HCT116 (cell line): ENCODE measurements around the gene TRPM5. TPM values are rescaled to one million over a fixed set of nuclear protein-coding genes. Genes with fewer than 3 reads are reported as not detected.

Experiments
- ATAC-seq: fragments of 200-7000 bp; cut with Tn5 transposase; 2 replicates; pipeline ENCODE4 v1.9.1; 2020; ENCODE audit warnings: mild to moderate bottlenecking, moderate library complexity
- BruUV-seq: library from RNA; stranded (reverse); fragments of 400-500 nt; replicated peaks from 2 replicates; lab custom pipeline; 2021; lab: Mats Ljungman, UMichigan
- CTCF ChIA-PET: fragments of 300-600 bp; sonication (Branson Sonifier 250); formaldehyde crosslinking; loops from one replicate; lab custom pipeline; 2021; ENCODE audit warnings: antibody characterized with exemption; lab: Charles Lee
- POLR2A ChIA-PET: fragments of 300-600, 350-600 bp; sonication (Branson Sonifier 250); formaldehyde crosslinking; loops from one replicate; lab custom pipeline; 2021; ENCODE audit warnings: antibody characterized with exemption; lab: Charles Lee
- RAD21 ChIA-PET, 2 experiments: fragments of 300-600 bp; sonication (Branson Sonifier 250); formaldehyde crosslinking; loops; one replicate each; lab custom pipeline; 2023; ENCODE audit warnings: low total read pairs in 2 of 2; ENCODE audit not compliant: uncharacterized antibody in 2 of 2, unreplicated experiment in 2 of 2, low non-redundant PET in 1 of 2; lab: Charles Lee
- DNase-seq: peaks from one replicate; pipeline ENCODE4 v3.0.0-alpha.2; 2010; ENCODE audit warnings: low read depth, low spot score
- H2AFZ ChIP-seq: fragments of 200-600 bp; shearing (Covaris generic), sonication (generic); 2 replicates; pipeline ENCODE4 v1.6.1; 2017; ENCODE audit warnings: low read depth, mixed run types, mixed read lengths, antibody characterized with exemption, low read length; ENCODE audit not compliant: poor library complexity, severe bottlenecking
- H3K27ac ChIP-seq: 2 replicates; pipeline ENCODE4 v1.5.1; 2012; ENCODE audit warnings: low read depth, low read length
- H3K27me3 ChIP-seq: fragments of 200-600 bp; sonication (generic); 2 replicates; pipeline ENCODE4 v1.6.1; 2016; ENCODE audit warnings: mixed run types, low read length, mixed read lengths; ENCODE audit not compliant: insufficient read depth
- H3K36me3 ChIP-seq, 2 experiments: fragments of 200-500 bp in 1 of 2; fragments of 200-600 bp in 1 of 2; sonication (Bioruptor generic) in 1 of 2; sonication (generic) in 1 of 2; 2 replicates each; pipeline versions ENCODE4 v1.5.1 to v1.6.1; 2014 to 2016; ENCODE audit warnings: low read length in 2 of 2, inconsistent platforms in 1 of 2, mixed read lengths in 1 of 2, mixed run types in 1 of 2; ENCODE audit not compliant: insufficient read depth in 2 of 2, control insufficient read depth in 1 of 2
- H3K4me1 ChIP-seq, 2 experiments: fragments of 200-600 bp in 1 of 2; sonication (generic) in 1 of 2; 2 replicates each; pipeline versions ENCODE4 v1.5.1 to v1.6.1; 2012 to 2017; ENCODE audit warnings: low read length in 2 of 2, inconsistent platforms in 1 of 2, mild to moderate bottlenecking in 1 of 2, mixed read lengths in 1 of 2, mixed run types in 1 of 2, moderate library complexity in 1 of 2; ENCODE audit not compliant: insufficient read depth in 2 of 2, control insufficient read depth in 1 of 2
- H3K4me2 ChIP-seq: fragments of 200-600 bp; sonication (generic); 2 replicates; pipeline ENCODE4 v1.6.1; 2017; ENCODE audit warnings: mixed run types, low read length, mixed read lengths
- H3K4me3 ChIP-seq, 2 experiments: fragments of 200-600 bp in 1 of 2; sonication (generic) in 1 of 2; replicated peaks in 1 of 2; 2 replicates each; pipeline ENCODE4 v1.5.1; 2011 to 2016; ENCODE audit warnings: low read length in 2 of 2, control low read depth in 1 of 2, low read depth in 1 of 2, mild to moderate bottlenecking in 1 of 2, mixed read lengths in 1 of 2, mixed run types in 1 of 2
- H3K79me2 ChIP-seq: fragments of 200-600 bp; sonication (generic); 2 replicates; pipeline ENCODE4 v1.6.1; 2017; ENCODE audit warnings: mild to moderate bottlenecking, mixed run types, low read length, moderate library complexity, mixed read lengths; ENCODE audit not compliant: insufficient read depth
- H3K9ac ChIP-seq: fragments of 200-600 bp; sonication (generic); 2 replicates; pipeline ENCODE4 v1.6.1; 2016; ENCODE audit warnings: low read length, mixed read lengths
- H3K9me2 ChIP-seq: fragments of 200-600 bp; sonication (generic), shearing (Covaris generic); 2 replicates; pipeline ENCODE4 v1.6.1; 2017; ENCODE audit warnings: mixed run types, mild to moderate bottlenecking, moderate library complexity; ENCODE audit not compliant: insufficient read depth
- H3K9me3 ChIP-seq, 2 experiments: fragments of 200-500 bp in 1 of 2; fragments of 200-600 bp in 1 of 2; sonication (Bioruptor generic) in 1 of 2; sonication (generic) in 1 of 2; 2 replicates each; pipeline ENCODE4 v1.6.1; 2014 to 2017; ENCODE audit warnings: low read length in 2 of 2, mixed read lengths in 2 of 2, inconsistent platforms in 1 of 2, low read depth in 1 of 2, mild to moderate bottlenecking in 1 of 2, mixed run types in 1 of 2, moderate library complexity in 1 of 2; ENCODE audit not compliant: control insufficient read depth in 1 of 2, insufficient read depth in 1 of 2
- H4K20me1 ChIP-seq: fragments of 200-600 bp; sonication (generic), shearing (Covaris generic); 2 replicates; pipeline ENCODE4 v1.6.1; 2017; ENCODE audit warnings: mixed run types, mild to moderate bottlenecking, moderate library complexity; ENCODE audit not compliant: insufficient read depth
- CBX3 ChIP-seq: IDR thresholded peaks from 2 replicates; pipeline ENCODE4 v1.6.1; 2012; ENCODE audit warnings: low read depth
- CEBPB ChIP-seq: IDR thresholded peaks from 2 replicates; pipeline ENCODE4 v1.6.1; 2012; ENCODE audit warnings: low read depth
- ELF1 ChIP-seq: IDR thresholded peaks from 2 replicates; pipeline ENCODE4 v1.6.1; 2012; ENCODE audit warnings: low read depth, borderline replicate concordance
- EZH2 ChIP-seq: fragments of 200-600 bp; sonication (generic); IDR thresholded peaks from 2 replicates; pipeline ENCODE4 v1.6.1; 2017; ENCODE audit warnings: antibody characterized with exemption, mixed run types
- EZH2phosphoT487 ChIP-seq: fragments of 200-600 bp; IDR thresholded peaks from 2 replicates; pipeline ENCODE4 v1.6.1; 2018; ENCODE audit warnings: antibody characterized with exemption, borderline replicate concordance
- FOSL1 ChIP-seq: IDR thresholded peaks from 2 replicates; pipeline ENCODE4 v1.6.1; 2012; ENCODE audit warnings: low read depth
- JUND ChIP-seq: IDR thresholded peaks from 2 replicates; pipeline ENCODE4 v1.6.1; 2012
- POLR2A ChIP-seq: IDR thresholded peaks from 2 replicates; pipeline ENCODE4 v1.7.0; 2011; ENCODE audit warnings: borderline replicate concordance; ENCODE audit not compliant: insufficient read depth, insufficient read length; ENCODE audit errors: extremely low read depth
- POLR2AphosphoS5 ChIP-seq: IDR thresholded peaks from 2 replicates; pipeline ENCODE4 v1.6.1; 2011; ENCODE audit warnings: mild to moderate bottlenecking, low read depth, low read length, moderate library complexity
- RAD21 ChIP-seq: IDR thresholded peaks from 2 replicates; pipeline ENCODE4 v1.6.1; 2012; ENCODE audit warnings: low read depth, mild to moderate bottlenecking
- SIN3A ChIP-seq: IDR thresholded peaks from 2 replicates; pipeline ENCODE4 v1.6.1; 2012; ENCODE audit warnings: low read depth
- SP1 ChIP-seq: IDR thresholded peaks from 2 replicates; pipeline ENCODE4 v1.6.1; 2012; ENCODE audit warnings: low read depth
- SRF ChIP-seq: IDR thresholded peaks from 2 replicates; pipeline ENCODE4 v1.6.1; 2012; ENCODE audit warnings: low read depth
- TCF7L2 ChIP-seq: IDR thresholded peaks from 2 replicates; pipeline ENCODE4 v1.7.0; 2011; ENCODE audit warnings: borderline replicate concordance, inconsistent platforms; ENCODE audit not compliant: insufficient read depth, insufficient read length; ENCODE audit errors: extremely low read depth
- YY1 ChIP-seq: IDR thresholded peaks from 2 replicates; pipeline ENCODE4 v1.6.1; 2011; ENCODE audit warnings: low read length, low read depth, moderate library complexity, mild to moderate bottlenecking; ENCODE audit not compliant: insufficient replicate concordance; ENCODE audit errors: extremely low read depth
- intact Hi-C: fragments of 100-400 bp; cut with micrococcal nuclease; formaldehyde crosslinking; loops from 2 replicates; pipeline ENCODE4 v1.10.0; 2022
- total RNA-seq: library from RNA; stranded (reverse); gene quantifications from one replicate; pipeline ENCODE4 v1.2.1, GENCODE V29; 2021; ENCODE audit not compliant: unreplicated experiment
- TF ChIP-seq, protein P1 (sequence below): IDR thresholded peaks from 2 replicates; pipeline ENCODE4 v1.6.1; 2012
- TF ChIP-seq, protein P2 (sequence below): IDR thresholded peaks from 2 replicates; pipeline ENCODE4 v1.6.1; 2012; ENCODE audit warnings: low read depth
- TF ChIP-seq, protein P3 (sequence below), 3 experiments: fragments of 200-600 bp in 1 of 3; sonication (generic) in 1 of 3; IDR thresholded peaks in 2 of 3; conservative IDR thresholded peaks in 1 of 3; 2 replicates each; pipeline ENCODE4 v1.5.1; 2012 to 2017; ENCODE audit warnings: low read depth in 2 of 3, low read length in 2 of 3, antibody characterized with exemption in 1 of 3, borderline replicate concordance in 1 of 3, control low read depth in 1 of 3, mild to moderate bottlenecking in 1 of 3, mixed read lengths in 1 of 3, mixed run types in 1 of 3, moderate library complexity in 1 of 3; ENCODE audit not compliant: insufficient read depth in 1 of 3
- TF ChIP-seq, protein P4 (sequence below): IDR thresholded peaks from 2 replicates; pipeline ENCODE4 v1.6.1; 2012

The TRPM5 gene
- total RNA-seq, 1 experiment from 2014 or later: 0.07 TPM

DNA sequence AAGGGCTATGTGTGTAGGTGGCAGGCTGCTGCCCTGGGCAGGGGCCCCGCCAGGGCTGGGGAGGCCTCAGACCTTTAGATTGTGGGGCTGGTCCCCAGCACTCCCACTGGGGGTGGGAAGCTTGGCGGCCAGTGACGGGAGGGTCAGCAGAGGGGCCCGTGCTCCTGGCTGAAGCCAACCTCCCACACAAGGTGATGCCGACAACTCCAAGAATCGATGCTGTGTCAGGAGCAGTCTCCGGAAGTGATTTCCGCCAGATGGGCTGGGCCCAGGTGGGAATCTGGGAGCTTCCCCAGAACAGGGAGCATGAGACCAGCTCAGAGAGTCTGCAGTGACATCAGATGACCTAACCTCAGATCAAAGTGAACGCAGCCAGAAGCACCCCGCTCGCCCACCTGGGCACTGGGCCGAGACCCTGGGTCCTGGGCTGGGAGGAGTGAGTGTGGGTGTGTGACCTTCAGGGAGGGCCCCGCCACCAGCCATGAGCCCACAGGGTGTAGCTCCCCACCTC, 7.7 kb downstream of the TRPM5 start:
- Histone ChIP-seq H3K9me3 (no peaks in the 10 kb centered on the region), H3K36me3 (no peaks in the 10 kb centered on the region), H3K9me2 (no peaks in the 10 kb centered on the region), H3K27ac (no peak overlapping the region), H2AFZ (no peak overlapping the region), H3K4me3 (no peak overlapping the region), H3K4me1 (no peaks in the 10 kb centered on the region), H3K79me2 (no peaks in the 10 kb centered on the region), H3K4me2 (no peak overlapping the region), H3K27me3 (0 out of 2 replicates have a peak, but pooled peaks cover 9% of the 10 kb centered on the region), H4K20me1 (no peaks in the 10 kb centered on the region), H3K9ac (no peak overlapping the region)
- ChIA-PET RAD21 (interaction anchor here in 1 of 2 experiments (1.0 kb wide), 1 partner anchor 95 kb away, joined by 3 read pairs; no protein-coding TSS in a partner anchor), POLR2A (no interaction called here), CTCF (interaction anchor here (0.7 to 1.2 kb wide), 2 partner anchors 17 to 98 kb away, joined by 3 read pairs; no protein-coding TSS in a partner anchor)
- ATAC-seq: no peak
- intact Hi-C loops: no loop called here
- DNase-seq: no peak
- no TSS peak for BruUV-seq
- TF ChIP-seq ELF1 (no peak), FOSL1 (no peak), EZH2phosphoT487 (no peak), SIN3A (no peak), CBX3 (no peak), YY1 (no peak), TCF7L2 (no peak), EZH2 (no peak), POLR2A (no peak), POLR2AphosphoS5 (no peak), CEBPB (no peak), RAD21 (no peak), SP1 (no peak), JUND (no peak), SRF (no peak)
- TF ChIP-seq, protein P1, sequence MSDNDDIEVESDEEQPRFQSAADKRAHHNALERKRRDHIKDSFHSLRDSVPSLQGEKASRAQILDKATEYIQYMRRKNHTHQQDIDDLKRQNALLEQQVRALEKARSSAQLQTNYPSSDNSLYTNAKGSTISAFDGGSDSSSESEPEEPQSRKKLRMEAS: no peak
- TF ChIP-seq, protein P2, sequence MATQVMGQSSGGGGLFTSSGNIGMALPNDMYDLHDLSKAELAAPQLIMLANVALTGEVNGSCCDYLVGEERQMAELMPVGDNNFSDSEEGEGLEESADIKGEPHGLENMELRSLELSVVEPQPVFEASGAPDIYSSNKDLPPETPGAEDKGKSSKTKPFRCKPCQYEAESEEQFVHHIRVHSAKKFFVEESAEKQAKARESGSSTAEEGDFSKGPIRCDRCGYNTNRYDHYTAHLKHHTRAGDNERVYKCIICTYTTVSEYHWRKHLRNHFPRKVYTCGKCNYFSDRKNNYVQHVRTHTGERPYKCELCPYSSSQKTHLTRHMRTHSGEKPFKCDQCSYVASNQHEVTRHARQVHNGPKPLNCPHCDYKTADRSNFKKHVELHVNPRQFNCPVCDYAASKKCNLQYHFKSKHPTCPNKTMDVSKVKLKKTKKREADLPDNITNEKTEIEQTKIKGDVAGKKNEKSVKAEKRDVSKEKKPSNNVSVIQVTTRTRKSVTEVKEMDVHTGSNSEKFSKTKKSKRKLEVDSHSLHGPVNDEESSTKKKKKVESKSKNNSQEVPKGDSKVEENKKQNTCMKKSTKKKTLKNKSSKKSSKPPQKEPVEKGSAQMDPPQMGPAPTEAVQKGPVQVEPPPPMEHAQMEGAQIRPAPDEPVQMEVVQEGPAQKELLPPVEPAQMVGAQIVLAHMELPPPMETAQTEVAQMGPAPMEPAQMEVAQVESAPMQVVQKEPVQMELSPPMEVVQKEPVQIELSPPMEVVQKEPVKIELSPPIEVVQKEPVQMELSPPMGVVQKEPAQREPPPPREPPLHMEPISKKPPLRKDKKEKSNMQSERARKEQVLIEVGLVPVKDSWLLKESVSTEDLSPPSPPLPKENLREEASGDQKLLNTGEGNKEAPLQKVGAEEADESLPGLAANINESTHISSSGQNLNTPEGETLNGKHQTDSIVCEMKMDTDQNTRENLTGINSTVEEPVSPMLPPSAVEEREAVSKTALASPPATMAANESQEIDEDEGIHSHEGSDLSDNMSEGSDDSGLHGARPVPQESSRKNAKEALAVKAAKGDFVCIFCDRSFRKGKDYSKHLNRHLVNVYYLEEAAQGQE: no peak
- TF ChIP-seq, protein P3, sequence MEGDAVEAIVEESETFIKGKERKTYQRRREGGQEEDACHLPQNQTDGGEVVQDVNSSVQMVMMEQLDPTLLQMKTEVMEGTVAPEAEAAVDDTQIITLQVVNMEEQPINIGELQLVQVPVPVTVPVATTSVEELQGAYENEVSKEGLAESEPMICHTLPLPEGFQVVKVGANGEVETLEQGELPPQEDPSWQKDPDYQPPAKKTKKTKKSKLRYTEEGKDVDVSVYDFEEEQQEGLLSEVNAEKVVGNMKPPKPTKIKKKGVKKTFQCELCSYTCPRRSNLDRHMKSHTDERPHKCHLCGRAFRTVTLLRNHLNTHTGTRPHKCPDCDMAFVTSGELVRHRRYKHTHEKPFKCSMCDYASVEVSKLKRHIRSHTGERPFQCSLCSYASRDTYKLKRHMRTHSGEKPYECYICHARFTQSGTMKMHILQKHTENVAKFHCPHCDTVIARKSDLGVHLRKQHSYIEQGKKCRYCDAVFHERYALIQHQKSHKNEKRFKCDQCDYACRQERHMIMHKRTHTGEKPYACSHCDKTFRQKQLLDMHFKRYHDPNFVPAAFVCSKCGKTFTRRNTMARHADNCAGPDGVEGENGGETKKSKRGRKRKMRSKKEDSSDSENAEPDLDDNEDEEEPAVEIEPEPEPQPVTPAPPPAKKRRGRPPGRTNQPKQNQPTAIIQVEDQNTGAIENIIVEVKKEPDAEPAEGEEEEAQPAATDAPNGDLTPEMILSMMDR (IDR thresholded peaks at IDR 0.05 in 2 of 3, conservative IDR thresholded peaks at IDR 0.05 in 1 of 3; ENCODE audit: borderline replicate concordance in 1 of 3, insufficient read depth in 1 of 3, low read depth in 2 of 3, low read length in 2 of 3): no peak
- TF ChIP-seq, protein P4, sequence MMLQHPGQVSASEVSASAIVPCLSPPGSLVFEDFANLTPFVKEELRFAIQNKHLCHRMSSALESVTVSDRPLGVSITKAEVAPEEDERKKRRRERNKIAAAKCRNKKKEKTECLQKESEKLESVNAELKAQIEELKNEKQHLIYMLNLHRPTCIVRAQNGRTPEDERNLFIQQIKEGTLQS: no peak
